Testis (tissue), 2 donors: ENCODE measurements around the gene TSPAN11.

Experiments used
- POLR2A ChIP-seq: fragments of 450-650 bp; IDR thresholded peaks from one replicate; pipeline ENCODE4 v1.6.1; 2017; ENCODE audit warnings: antibody characterized with exemption, mild to moderate bottlenecking, moderate library complexity
- TF ChIP-seq, protein P1 (sequence below), 3 experiments: fragments of 450-650 bp in 2 of 3; fragments of 200-600 bp in 1 of 3; sonication (generic) in 1 of 3; IDR thresholded peaks; one replicate each; pipeline ENCODE4 v1.5.1; 2016 to 2019; ENCODE audit warnings: antibody characterized with exemption in 3 of 3, mild to moderate bottlenecking in 2 of 3, moderate library complexity in 1 of 3

- TF ChIP-seq, protein P1, sequence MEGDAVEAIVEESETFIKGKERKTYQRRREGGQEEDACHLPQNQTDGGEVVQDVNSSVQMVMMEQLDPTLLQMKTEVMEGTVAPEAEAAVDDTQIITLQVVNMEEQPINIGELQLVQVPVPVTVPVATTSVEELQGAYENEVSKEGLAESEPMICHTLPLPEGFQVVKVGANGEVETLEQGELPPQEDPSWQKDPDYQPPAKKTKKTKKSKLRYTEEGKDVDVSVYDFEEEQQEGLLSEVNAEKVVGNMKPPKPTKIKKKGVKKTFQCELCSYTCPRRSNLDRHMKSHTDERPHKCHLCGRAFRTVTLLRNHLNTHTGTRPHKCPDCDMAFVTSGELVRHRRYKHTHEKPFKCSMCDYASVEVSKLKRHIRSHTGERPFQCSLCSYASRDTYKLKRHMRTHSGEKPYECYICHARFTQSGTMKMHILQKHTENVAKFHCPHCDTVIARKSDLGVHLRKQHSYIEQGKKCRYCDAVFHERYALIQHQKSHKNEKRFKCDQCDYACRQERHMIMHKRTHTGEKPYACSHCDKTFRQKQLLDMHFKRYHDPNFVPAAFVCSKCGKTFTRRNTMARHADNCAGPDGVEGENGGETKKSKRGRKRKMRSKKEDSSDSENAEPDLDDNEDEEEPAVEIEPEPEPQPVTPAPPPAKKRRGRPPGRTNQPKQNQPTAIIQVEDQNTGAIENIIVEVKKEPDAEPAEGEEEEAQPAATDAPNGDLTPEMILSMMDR (IDR thresholded peaks at IDR 0.05), result no peak
- TF ChIP-seq POLR2A, result no peak
Observed at GRCh38 chr12:30968211-30968610, 41.7 kb downstream of the TSPAN11 start.
